Subcutaneous adipose tissue (tissue), 4 donors: ENCODE data around the gene SLAIN2. TPM values are rescaled to one million over a fixed set of nuclear protein-coding genes. Genes with fewer than 3 reads are reported as not detected.

Source experiments
- total RNA-seq, 4 donors: library from RNA; depleted of rRNA; stranded (reverse); fragments of >200 nt; gene quantifications; one replicate each; pipeline ENCODE4 v1.1.0, GENCODE V29; 2016
- TF ChIP-seq, protein P1 (sequence below): fragments of 450-650 bp; IDR thresholded peaks from one replicate; pipeline ENCODE4 v1.5.1; 2016; ENCODE audit warnings: low read depth, mild to moderate bottlenecking, control low read depth, antibody characterized with exemption, moderate library complexity

SLAIN2 gene
- total RNA-seq, 4 donors from 2014 or later, result 32.6 to 75.7 (median 59.4) TPM

DNA sequence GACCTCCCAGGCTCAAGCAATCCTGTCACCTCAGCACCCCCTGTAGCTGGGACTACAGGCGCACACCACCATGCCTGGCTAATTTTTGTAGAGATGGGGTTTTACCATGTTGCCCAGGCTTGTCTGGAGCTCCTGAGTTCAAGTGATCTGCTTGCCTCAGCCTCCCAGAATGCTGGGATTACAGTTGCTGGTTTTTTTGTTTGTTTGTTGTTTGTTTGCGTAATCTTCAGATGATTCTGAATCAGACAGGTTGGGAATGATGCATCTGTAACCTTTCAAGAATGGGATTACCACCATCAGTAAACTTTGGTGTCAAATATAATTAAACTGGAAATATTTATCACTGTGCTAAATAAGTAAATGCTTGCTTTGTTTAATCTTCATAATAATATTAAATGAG lies 79.8 kb downstream of the SLAIN2 start:
- TF ChIP-seq, protein P1, sequence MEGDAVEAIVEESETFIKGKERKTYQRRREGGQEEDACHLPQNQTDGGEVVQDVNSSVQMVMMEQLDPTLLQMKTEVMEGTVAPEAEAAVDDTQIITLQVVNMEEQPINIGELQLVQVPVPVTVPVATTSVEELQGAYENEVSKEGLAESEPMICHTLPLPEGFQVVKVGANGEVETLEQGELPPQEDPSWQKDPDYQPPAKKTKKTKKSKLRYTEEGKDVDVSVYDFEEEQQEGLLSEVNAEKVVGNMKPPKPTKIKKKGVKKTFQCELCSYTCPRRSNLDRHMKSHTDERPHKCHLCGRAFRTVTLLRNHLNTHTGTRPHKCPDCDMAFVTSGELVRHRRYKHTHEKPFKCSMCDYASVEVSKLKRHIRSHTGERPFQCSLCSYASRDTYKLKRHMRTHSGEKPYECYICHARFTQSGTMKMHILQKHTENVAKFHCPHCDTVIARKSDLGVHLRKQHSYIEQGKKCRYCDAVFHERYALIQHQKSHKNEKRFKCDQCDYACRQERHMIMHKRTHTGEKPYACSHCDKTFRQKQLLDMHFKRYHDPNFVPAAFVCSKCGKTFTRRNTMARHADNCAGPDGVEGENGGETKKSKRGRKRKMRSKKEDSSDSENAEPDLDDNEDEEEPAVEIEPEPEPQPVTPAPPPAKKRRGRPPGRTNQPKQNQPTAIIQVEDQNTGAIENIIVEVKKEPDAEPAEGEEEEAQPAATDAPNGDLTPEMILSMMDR, result no peak

DNA sequence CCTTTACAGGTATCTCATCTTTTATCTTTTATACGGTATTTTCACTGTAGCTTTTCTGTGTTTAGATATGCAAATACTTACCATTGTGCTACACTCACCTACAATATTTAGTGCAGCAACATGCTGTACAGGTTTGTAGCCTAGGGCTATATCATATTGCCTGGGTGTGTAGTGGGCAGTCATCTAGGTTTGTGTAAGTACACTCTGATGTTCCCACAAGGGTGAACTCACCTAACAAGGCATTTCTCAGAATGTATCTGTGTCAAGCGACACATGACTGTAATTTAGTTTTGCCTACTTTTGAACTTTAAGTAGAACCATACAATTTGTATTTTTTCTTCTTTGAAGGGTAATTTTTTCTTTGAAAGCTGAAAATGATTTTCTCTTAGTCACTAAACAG lies 87.6 kb downstream of the SLAIN2 start:
- TF ChIP-seq, protein P1, result no peak

DNA sequence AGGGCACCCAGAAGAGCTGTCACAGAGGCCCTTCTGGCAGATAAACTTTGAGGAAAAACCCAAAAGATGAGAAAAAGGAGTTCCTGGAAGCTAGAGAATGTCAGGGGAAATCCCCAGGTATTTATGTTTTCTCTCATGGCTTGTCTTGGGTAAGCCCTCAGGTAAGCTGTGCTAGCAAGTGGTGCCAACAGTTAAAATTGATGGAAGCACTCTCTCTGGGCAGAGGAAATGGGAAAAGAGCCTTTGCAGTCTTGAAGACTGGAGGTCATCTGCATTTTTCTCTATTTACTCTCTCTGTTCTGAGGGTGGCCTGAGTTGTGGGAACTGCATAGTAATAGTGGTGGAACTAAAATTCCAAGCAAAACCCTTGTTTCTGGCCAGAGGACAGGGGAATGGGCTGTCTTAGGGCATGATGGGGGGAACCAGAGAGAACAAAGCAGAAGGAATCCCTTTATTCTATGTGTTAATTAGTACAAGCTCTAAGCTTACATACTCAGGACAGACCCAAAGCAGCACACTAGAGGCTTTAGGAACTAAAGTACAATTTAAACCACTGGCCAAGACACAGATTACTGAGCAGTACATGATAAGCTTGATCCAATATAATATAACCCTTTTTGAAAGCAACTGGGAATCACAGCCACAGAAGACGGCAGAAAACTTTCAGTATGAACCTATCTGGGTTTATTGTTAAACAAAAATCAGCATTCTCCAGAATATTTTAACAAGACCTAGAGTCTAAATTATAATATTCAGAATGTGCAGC lies 88.6 kb downstream of the SLAIN2 start:
- TF ChIP-seq, protein P1, result no peak

DNA sequence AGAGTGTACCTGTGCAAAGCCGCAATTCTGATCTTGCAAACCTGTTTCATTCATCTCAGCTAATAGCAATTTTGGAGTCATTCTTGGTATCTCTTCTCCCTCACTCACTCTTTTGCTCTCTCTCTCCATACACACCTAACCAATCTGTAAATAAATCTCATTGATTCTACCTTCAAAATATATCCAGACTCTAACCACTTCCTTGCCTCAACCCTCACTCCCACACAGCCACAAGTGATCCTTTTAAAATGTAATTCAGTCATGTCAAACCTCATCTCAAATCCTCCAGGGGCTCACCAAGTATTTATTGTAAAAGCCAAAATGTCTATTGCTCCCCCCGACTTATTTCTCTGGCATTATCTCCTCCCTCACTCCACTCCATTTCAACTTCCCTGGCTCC lies 90.1 kb downstream of the SLAIN2 start:
- TF ChIP-seq, protein P1, result no peak

DNA sequence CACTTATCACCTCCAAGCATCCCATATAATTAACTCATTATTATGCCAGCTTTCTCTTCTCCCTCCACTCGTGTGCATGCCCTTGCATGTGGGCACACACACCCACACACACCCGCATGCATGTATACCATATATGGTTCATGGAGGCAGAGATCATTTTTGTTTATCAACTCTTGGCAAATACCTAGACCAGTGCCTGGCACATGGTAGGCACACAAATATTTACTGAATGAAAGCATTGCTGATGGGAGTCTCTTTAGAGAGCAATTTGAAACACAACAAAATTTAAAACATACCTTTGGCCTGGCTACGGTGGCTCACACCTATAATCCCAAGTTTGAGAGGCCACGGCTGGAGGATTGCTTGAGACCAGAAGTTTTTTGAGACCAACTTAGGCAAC lies 90.7 kb downstream of the SLAIN2 start:
- TF ChIP-seq, protein P1, result no peak

DNA sequence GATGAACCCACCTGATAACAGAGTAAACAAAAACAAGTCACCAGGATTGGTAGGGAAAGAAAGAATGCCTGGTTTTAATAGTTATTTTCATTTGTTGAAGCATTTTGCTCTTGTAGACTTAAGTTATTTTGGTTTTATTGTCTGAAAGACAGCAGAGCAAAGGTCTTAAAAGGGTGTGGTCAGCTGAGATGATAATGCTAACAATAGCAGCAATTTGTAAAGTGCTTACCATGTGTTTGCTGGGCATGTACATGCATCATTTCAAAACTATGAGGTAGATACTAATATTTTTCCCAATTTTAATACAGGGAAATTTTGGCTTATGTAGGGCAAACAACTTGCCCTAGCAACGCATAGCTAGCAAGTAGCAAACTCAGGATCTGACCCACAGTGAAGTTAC lies 95.0 kb downstream of the SLAIN2 start:
- TF ChIP-seq, protein P1, result no peak

DNA sequence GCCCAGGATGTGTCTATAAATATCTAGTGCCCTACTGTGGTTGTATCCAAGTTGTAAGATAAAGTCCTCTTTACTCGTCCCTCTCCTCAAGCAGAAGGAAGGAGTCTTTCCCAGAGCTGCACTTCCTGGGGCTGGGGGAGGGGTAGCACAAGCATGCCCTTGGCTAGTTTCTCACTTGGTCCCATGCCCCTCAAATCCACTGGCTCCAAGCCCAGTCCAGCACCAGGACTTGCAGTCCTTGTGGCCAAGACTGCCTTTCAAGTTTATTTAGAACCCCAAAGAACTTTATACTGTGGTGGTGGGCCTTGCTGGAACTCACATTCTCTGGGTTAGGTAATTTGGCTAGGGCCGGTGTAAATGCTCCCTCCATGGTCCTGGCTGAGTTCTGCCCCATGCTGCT lies 98.7 kb downstream of the SLAIN2 start:
- TF ChIP-seq, protein P1, result no peak
